Right lobe of liver (tissue), 4 donors: ENCODE measurements around the gene COL7A1.

Experiments
- POLR2A ChIP-seq: fragments of 450-650 bp; IDR thresholded peaks from one replicate; pipeline ENCODE4 v1.6.1; 2017; ENCODE audit warnings: antibody characterized with exemption, mild to moderate bottlenecking
- TF ChIP-seq, protein P1 (sequence below), 4 donors: fragments of 200-600 bp in 3 of 4; fragments of 450-650 bp in 1 of 4; IDR thresholded peaks; one replicate each; pipeline versions ENCODE4 v1.5.1 to v1.8.0; 2016 to 2022; ENCODE audit warnings: antibody characterized with exemption in 4 of 4, mild to moderate bottlenecking in 2 of 4
- donor health status: DM: no; HTN: no; CAD: no.
- donor health status: DM: no; HTN: no; CAD: no.
- donor health status: DM: no; HTN: yes; CAD: no.

- no peak for TF ChIP-seq POLR2A
- TF ChIP-seq, protein P1, sequence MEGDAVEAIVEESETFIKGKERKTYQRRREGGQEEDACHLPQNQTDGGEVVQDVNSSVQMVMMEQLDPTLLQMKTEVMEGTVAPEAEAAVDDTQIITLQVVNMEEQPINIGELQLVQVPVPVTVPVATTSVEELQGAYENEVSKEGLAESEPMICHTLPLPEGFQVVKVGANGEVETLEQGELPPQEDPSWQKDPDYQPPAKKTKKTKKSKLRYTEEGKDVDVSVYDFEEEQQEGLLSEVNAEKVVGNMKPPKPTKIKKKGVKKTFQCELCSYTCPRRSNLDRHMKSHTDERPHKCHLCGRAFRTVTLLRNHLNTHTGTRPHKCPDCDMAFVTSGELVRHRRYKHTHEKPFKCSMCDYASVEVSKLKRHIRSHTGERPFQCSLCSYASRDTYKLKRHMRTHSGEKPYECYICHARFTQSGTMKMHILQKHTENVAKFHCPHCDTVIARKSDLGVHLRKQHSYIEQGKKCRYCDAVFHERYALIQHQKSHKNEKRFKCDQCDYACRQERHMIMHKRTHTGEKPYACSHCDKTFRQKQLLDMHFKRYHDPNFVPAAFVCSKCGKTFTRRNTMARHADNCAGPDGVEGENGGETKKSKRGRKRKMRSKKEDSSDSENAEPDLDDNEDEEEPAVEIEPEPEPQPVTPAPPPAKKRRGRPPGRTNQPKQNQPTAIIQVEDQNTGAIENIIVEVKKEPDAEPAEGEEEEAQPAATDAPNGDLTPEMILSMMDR (IDR thresholded peaks at IDR 0.05): no peak
Observed at GRCh38 chr3:48565186-48565585, 29.9 kb downstream of the COL7A1 start.
